HG03108 (cell line): ENCODE data around the gene TCF20.

Experiments used
- ATAC-seq: cut with Tn5 transposase; IDR thresholded peaks from one replicate; pipeline ENCODE4 v1.9.1; 2021; ENCODE audit warnings: moderate library complexity; ENCODE audit not compliant: unreplicated experiment

The TCF20 gene

DNA sequence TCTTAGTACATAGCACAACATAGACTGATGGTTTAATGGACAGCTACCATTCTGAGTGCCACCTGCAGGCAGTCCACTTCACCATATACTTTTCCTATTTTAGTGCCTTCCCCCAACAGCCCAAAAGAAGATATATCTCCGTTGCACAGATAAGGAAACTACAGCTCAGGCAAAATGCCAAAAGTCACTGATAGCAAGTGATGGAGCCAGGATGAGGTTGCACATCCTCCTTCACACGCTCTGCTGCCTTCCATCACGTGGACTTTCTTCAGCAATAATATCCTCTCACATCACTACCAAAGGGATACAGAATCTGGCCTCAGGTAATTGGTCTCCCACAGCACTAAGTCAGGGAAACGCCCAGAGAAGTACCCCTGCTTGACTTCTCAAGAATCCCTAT, 7.5 kb downstream of the TCF20 start:
- no peak for ATAC-seq

DNA sequence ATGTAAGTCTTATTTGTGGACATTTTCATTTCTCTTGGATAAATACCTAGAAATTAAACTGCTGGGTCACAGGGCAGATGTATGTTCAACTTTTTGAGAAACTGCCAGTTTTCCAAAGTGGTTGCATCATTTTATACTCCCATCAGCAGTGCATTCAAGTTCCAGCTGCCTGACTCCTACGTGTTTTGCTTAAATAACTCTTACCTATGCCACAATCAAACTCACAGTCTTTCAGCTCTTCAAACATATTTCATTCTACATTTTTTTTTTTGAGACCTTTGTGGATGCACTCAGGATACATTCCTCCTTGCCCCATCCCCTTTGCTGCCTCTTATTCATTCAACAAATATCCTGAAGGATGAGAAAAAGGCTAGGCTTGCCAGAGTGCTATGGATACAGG, 9.2 kb downstream of the TCF20 start:
- no peak for ATAC-seq

DNA sequence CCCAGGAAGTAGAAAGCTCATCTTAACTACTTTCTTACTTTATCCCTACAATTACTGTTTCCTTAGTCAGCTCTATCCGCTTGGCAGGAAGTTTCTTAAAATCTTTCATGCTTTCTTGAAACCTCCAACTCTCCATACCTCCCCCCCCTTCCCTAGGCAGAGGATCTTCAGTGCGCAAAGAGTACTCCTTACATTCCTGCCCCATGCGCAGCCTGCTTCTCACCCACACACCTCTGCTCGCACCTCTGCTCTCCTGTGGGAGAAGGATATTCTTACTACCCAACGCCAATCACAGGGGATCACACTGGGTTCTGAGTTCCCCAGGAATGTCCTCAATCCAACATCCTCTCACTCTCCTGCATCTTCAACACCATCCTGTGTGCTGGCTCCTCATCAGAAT, 12.3 kb downstream of the TCF20 start:
- no peak for ATAC-seq

DNA sequence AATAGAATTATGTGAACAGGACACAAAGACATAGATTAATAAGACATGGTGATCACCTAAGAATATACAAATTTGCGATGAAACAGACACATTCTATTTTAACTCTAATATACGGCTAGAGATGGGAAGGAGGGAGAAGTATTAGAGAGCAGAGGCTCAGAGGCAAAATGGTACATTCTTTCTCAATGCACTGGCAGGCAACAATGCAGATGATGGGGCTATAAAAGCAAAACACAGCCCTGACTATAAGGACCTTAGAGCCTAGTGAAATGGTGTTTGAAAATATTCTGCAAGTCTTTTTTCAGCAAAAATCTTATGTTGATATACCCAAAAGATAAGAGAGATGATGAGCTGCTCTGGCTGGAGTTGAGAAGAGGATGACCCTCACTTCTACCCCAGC, 13.1 kb downstream of the TCF20 start:
- no peak for ATAC-seq

DNA sequence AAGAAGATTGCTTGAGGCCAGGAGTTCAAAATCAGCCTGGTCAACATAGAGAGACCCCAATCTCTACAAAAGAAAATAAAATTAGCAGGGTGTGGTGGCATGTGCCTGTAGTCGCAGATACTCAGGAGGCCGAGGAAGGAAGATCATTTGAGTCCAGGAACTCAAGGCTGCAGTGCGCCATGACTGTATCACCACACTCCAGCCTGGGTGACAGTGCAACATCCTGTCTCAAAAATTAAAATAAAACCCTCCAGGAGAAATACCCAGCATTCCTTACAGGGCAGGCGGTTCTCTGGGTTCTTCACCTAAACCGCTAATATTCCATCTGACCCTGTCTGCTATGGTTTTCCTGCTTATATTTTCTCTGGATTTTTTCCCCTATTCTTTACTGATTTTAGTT, 13.5 kb downstream of the TCF20 start:
- ATAC-seq: no peak

DNA sequence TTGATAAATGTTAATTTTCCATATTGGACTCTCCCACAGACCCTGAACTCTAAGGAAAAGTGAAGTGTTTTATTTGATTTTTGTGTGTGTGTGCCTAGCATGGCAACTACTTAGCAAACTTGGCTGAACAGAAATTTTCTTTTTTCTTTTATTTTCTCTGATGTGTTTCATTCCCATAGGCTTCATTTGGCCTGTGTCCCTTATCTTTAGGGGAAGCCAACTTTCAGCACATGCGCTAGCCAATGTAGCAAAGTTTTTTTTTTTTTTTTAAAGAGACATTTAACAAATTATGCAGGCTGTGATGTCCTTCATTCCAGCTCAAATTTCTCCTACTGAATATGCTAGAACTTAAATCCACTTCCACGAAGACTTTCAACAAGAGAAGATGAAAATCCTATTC, 14.2 kb downstream of the TCF20 start:
- ATAC-seq: no peak

DNA sequence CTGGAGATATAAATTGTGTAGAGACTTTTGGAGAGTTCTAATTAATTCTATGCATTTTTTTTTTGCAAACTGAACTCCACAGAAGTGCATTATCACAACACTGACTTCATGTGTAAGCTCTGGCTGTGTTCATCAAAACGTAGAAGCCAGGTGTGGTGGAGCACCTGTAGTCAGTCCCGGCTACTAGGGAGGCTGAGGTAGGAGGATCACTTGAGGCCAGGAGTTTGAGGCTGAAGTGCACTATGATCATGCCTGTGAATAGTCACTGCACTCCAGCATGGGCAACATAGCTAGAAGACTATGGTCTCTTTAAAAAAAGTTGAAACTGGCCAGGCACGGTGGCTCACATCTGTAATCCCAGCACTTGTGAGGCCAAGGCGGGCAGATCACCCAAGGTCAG, 20.6 kb downstream of the TCF20 start:
- ATAC-seq: no peak

DNA sequence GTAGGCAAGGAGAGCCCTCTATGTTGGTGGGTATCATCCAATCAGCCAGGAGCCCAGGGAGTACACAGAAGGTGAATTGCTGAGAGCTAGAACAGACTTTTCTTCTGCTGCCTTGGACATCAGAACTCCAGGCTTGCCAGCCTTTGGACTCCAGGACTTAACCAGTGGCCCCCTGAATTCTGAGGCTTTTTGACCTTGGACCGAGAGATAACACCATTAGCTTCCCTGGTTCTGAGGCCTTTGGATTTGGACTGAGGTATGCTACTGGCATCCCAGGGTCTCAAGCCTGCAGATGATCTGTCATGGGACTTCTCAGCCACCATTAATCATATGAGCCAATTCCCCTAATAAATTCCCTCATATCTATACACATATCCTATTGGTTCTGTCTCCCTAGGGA, 21.5 kb downstream of the TCF20 start:
- no peak for ATAC-seq

DNA sequence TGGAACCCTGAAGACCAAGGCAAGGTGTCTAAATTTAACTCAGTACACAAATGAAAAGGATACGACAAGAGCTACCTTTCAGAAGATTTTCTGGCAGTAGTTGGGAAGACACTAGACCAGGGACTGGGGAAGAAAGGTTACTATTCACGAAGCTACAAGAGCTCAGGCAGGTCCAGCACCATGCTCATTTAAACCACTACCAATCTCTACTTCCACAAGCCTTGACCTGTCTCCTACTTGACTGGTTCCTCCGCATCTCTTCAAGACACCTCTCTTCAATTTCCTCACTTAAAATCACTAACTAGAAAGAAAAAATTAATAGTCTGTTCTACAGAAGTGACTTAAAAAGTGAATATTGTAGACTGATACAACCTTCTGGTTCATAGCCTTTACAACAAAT, 22.9 kb downstream of the TCF20 start:
- ATAC-seq: no peak

DNA sequence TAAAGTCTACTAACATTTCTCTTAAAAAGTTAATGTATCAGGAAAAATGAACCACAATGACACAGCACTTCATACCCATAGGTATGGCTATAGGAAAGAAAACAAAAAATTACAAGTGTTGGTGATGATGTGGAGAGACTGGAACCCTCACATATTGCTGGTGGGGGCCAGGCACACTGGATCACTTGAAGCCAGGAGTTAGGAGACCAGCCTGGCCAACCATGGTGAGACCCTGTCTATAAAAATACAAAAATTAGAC, 26.7 kb downstream of the TCF20 start:
- no peak for ATAC-seq

DNA sequence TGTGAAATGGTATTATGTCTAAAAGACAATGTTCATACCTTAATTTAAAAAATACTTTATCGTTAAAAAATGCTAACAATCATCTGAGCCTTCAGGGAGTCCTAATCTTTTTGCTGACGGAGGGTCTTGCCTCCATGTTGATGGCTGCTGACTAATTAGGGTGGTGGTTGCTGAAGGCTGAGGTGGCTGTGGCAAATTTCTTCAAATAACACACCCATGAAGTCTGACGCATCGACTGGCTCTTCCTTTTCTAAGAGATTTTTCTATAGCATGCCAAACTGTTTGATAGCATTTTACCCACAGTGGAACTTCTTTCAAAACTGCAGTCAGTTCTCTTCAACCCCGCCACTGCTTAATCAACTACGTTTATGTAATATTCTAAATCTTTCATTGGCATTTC, 33.6 kb downstream of the TCF20 start:
- ATAC-seq: no peak

DNA sequence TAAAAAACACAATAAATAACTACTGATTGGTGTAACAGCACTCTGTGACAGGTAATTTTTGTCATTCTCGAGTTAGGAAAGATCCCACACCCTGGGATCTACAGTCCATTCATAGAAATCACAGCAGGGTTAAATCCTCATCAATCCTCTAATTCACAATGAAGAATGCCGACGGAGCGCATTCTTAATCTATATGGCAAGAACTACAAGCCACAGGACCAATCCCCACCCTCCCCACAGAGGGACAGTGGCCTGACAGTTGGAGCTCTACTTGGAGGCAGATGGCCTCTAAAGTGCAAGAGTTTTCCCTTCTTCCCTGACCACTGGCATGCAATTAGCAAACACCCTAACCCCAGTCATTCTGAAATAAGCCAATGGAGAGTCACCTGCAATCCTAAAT, 34.2 kb downstream of the TCF20 start:
- no peak for ATAC-seq

DNA sequence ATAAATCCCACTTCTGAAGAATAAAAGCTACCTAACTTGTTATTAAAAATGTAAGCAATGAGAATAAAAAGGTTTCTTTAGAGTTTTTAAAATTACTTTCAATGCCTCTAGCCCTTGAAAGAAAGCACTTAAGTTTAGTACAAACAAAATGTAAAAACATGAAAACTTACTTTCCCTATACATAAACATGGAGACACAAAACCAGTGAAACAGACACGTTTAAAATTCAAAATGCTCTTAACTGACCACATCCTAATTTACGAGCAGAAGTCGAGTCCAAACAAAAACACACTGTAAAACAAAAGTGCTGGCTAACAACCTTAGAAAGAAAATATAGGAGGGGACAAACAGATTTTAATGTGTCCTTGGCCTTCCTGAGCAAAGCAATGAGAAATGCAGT, 36.6 kb downstream of the TCF20 start:
- ATAC-seq: no peak

DNA sequence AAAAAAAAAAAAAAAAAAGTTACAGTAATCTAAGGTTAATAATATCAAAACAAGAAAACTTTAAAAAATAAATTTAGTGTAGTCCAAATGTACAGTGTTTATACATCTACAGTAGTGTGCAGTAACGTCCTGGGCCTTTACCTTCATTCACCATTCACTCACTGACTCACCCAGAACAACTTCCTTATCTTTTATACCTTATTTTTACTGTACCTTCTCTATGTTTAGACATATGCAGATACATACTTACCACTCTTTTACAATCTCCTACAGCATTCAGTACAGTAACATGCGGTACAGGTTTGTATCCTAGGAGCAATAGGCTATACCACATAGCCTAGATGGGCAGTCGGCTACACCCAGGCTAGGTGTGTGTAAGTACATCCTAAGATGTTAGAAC, 38.5 kb downstream of the TCF20 start:
- no peak for ATAC-seq

DNA sequence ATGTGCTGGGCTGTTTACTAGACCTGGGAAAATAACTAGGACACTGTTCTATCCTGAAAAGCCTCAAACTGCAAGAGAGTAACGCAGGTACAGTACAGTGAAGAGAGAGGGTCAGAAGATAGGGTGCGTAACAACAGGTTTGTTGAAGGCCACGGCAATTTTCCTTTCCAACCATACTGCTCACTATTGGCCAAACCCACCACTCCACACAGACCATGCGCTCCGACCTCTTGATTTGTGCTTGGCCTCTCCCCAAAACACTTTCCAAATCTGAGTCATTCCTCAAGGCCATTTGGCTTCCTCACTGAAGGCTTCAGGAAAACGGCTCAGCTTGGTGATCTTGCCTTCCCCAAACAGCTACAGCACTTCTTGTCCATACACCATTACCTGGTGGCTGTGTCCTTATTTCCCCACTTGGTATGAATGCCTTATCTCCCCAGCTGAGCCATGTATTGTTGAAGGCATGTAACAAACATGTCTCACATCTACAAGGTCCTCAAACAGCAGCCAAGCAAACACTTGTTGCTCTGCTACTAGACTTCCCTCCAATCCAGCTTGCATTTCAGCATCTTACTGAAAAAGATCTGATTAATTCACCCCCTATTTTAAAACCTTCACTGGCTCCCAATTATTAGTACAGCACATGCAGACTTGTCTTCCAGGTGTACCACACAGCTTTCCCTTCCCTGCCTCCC, 40.9 kb downstream of the TCF20 start:
- no peak for ATAC-seq

DNA sequence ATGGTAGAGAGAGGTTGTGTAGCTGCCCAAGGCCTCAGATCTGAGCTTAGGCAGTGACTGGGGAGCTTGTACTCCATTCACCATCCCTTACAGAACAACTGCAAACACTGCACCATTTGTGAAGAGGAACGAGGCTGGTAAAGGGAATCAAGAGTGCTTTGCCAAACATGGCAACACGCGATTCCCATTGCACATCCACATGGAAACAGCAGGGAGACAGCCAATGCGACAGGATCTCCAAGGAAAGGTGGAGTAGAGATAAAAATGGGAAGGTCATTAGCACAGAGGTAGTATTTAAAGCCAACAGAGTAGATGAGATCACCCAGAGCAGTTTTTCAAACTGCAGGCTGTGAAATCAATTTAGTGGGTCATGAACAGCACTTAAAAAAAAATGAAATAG, 42.0 kb downstream of the TCF20 start:
- no peak for ATAC-seq

DNA sequence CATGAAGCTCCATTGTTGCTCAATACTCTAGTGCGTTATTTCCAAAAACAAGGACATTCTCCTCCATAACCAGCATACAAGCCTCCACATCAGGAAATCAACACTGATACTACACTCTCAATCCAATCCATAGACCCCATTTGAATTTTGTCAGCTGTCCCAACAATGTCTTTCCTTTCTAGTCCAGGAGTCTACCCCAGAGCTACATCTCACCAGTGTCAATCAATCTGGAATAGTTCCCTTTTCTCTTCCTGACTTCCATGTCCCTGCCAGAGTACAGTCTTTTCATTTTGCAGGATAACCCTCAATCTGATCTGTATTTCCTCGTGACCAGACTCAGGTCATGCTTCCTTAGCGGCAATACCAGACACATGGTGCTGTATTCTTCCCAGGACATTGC, 43.0 kb downstream of the TCF20 start:
- ATAC-seq: no peak

DNA sequence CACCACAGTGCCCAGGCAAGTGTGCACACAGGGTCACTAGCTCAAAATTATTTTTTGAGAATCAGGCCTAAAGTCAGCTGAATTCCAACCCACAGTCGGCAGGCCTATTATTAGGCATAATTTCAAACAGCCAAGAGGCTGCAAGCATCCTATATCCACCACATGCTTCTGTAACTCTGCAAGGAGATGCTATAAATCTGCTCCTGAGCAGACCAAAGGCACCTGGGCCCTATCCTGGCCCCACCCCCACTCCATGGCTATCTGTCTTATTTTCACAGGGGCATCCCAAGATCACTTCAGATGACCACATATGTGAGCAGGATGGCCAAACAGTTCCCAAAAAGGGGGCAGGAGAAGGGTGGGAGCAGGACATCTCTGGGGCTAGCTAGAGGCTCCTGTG, 44.6 kb downstream of the TCF20 start:
- ATAC-seq: no peak

DNA sequence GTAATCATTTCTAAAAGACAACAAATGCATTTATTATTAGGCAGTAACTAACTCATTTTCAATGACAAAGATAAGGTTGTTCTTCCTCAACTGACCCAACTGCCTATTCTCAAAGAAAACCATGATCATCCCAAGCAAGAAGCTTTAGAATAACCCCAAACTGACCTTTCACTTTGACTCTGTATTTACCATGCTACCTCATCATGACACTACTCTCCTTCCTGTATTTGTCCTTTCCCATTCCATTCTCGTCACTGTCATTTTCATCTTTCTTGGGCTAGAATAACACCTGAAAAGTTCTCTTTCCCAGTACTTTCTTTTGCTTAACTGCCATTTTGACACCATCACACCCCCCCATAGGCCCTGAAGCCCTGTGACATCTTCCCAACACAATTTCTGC, 48.3 kb downstream of the TCF20 start:
- ATAC-seq: no peak
